ENCODE measurements around the gene TRIM33. TPM values are rescaled to one million over a fixed set of nuclear protein-coding genes. Genes with fewer than 3 reads are reported as not detected.

Gene TRIM33
- total RNA-seq, 3 donors from 2014 or later = 28.6 to 38.1 (median 35.5) TPM

DNA sequence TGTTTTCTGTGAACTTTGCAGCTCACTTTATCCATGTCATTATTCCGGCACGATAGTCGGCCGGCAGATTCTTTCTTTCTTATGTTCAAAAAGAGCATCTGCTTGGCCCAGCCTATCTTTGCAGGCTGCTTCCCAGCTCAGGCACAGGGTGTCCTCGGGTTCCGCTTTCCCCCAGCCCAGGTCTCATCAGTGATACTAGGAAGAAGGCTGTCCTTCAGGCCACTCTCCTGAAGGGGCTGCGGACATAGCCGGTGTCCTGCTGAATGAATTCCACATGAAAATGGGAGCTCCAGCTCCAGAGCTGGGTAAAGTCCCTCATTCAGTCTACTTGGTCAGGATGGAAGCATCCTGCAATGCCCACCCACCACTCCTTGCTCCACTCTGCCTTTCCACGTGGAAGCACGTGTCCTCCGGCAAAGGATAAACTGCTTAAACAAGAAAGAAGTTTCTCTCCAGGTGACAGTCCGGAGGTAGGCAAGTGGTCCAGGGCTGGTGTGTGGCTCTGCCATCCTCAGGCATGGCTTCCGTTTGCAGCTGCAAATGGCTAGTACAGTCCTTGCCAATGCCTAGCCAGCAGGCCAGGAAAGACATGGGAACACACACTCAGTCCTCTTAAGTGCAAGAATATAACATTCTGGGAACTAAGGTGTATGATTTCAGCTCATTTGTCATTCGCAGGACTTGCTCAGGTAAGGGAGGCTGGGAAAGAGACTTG lies 161.0 kb downstream of the TRIM33 start:
- Histone ChIP-seq H3K9me3 (no peaks in the 10 kb centered on the region), H3K36me3 (ENCODE audit: low read depth) (no peaks in the 10 kb centered on the region), H3K4me1 (ENCODE audit: low read depth) (peaks cover 9% of the 10 kb centered on the region), H3K4me3 (no peak overlapping the region)
- ATAC-seq = no peak
- intact Hi-C loops (cut with DNase I, micrococcal nuclease) = no loop called here
- DNase-seq = no peak
- TF ChIP-seq, protein P1, sequence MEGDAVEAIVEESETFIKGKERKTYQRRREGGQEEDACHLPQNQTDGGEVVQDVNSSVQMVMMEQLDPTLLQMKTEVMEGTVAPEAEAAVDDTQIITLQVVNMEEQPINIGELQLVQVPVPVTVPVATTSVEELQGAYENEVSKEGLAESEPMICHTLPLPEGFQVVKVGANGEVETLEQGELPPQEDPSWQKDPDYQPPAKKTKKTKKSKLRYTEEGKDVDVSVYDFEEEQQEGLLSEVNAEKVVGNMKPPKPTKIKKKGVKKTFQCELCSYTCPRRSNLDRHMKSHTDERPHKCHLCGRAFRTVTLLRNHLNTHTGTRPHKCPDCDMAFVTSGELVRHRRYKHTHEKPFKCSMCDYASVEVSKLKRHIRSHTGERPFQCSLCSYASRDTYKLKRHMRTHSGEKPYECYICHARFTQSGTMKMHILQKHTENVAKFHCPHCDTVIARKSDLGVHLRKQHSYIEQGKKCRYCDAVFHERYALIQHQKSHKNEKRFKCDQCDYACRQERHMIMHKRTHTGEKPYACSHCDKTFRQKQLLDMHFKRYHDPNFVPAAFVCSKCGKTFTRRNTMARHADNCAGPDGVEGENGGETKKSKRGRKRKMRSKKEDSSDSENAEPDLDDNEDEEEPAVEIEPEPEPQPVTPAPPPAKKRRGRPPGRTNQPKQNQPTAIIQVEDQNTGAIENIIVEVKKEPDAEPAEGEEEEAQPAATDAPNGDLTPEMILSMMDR (IDR thresholded peaks at IDR 0.05) = no peak

DNA sequence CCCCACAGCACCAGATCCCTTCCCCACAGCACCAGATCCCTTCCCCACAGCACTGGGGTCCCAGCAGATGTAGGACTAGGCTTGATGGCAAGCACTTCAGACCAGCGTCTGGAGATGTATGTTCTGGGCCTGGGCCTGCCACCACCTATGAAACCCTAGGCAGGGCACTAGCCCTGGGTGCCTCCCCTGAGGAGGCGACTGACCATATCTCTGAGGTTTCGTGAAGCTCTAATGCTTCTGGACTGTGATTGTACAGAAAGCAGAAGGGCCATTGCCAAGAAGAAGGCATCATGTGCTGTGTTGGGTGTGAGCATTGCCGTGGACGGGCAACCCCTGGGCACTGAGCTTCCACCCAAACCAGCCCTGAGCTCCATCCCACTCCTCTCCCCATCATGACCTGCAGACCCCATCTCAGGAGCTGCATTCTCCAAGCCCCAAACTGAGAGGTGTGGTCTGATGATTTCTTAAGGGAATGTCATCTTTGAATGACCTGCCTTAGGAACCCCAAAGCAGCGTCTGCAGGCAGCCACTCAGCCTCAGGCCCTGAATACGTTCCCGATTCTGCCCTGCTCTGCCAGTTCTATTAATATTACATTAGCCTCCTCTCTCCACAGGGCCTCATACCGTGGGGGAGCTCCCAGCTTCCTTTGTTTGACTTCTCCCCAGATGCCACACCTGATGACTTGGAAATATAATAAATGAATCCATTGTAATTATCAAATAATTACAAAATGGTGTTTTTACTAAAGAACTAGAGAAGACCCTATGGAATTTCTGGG lies 163.4 kb downstream of the TRIM33 start:
- TF ChIP-seq, protein P1 (IDR thresholded peaks at IDR 0.05) = no peak
- DNase-seq (no peak), ATAC-seq (no peak)
- no peaks in the 10 kb centered on the region for H3K36me3 ChIP-seq (ENCODE audit: low read depth)
- no peaks in the 10 kb centered on the region for H3K9me3 ChIP-seq
- intact Hi-C loops (cut with DNase I, micrococcal nuclease) = no loop called here
- peaks cover 9% of the 10 kb centered on the region for H3K4me1 ChIP-seq (ENCODE audit: low read depth)
- H3K4me3 ChIP-seq = no peak overlapping the region

DNA sequence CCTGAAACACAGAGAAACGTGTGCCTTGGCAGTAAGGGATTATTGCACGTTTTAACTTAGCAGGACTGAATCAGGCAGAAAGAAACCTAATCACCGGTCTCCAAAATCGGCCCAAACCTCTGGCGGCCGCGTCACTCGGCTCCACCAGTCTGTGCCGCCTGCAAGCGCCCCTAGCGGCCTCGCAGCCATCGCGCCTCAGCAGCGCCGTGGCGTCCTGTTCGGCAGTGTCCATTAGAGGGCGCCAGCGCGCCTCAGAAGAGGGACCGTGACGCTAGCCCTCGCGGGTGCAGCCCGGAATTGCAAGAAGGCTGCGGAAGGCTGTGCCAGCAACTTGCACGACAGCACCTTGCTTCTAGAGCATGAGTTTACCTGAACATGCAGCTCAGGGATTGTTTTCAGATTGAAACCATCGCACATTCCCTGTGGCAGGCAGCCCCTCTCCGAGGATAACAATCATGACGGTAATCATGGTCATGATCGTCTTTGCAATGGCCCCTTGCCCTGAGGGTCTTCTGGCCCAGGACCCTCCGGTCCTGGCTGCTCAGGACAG lies 164.4 kb downstream of the TRIM33 start:
- no peaks in the 10 kb centered on the region for H3K36me3 ChIP-seq (ENCODE audit: low read depth)
- no peak overlapping the region for H3K4me3 ChIP-seq
- H3K9me3 ChIP-seq = no peaks in the 10 kb centered on the region
- DNase-seq (peak; percentile 96 to 99 (median 97)), ATAC-seq (peak; percentile 100)
- intact Hi-C loops (cut with DNase I, micrococcal nuclease) = no loop called here
- peaks cover 9% of the 10 kb centered on the region for H3K4me1 ChIP-seq (ENCODE audit: low read depth)
- TF ChIP-seq, protein P1 (IDR thresholded peaks at IDR 0.05) = peak; percentile 100

DNA sequence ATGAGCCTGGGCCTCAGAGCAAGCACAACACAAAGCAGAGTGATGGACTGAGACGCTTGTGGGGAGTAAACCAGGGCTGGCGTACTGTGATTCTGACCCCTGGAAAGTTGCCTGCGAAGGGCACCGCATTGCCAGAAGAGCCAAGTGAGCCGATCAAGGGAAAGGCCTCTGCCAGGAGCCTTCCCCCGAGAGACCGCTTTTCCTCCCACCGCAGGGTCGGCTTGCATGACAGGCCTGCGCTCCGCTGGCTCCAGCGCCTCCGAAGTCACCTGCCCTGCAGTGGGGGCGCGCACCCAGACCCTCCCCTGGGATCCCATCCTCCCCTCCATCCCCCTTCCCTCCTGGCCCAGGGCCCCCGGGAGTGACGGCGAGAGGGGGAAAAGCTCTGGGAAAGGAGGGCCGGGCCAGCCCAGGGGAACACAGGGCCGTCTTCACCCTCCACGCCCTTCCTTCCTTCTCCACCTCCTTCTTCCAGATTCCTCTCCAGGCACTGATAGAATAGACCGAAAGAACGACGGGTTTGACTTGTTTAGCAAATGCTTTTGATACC lies 165.0 kb downstream of the TRIM33 start:
- TF ChIP-seq, protein P1 (IDR thresholded peaks at IDR 0.05) = no peak
- DNase-seq = peak; percentile 20 to 51 (median 51)
- no peaks in the 10 kb centered on the region for H3K9me3 ChIP-seq
- peaks cover 9% of the 10 kb centered on the region for H3K4me1 ChIP-seq (ENCODE audit: low read depth)
- intact Hi-C loops (cut with DNase I, micrococcal nuclease) = no loop called here
- H3K36me3 ChIP-seq (ENCODE audit: low read depth) = no peaks in the 10 kb centered on the region
- no peak overlapping the region for H3K4me3 ChIP-seq
- ATAC-seq = peak; percentile 58

DNA sequence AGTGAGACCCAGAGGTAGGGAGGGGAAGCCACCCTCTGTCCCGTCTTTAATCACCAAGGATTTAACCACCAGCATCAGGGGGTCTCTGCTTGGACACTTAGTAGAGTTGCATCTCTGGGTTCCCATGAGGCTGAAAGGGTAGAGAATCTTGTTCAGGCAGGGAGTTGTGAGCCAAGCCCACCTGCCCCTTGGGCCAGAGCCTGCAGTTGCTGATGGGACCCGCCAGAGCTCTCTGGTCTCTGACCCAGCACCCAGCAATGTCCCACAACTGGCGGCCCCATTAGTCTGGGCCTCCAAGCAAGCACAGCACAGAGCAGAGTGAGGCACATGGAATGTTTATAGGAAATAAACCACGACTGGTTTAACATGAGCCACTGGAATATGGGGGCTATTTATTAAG lies 166.3 kb downstream of the TRIM33 start:
- TF ChIP-seq, protein P1 (IDR thresholded peaks at IDR 0.05) = no peak
- no peak for ATAC-seq
- no peak overlapping the region for H3K4me3 ChIP-seq
- no peaks in the 10 kb centered on the region for H3K36me3 ChIP-seq (ENCODE audit: low read depth)
- H3K9me3 ChIP-seq = no peaks in the 10 kb centered on the region
- intact Hi-C loops (cut with DNase I, micrococcal nuclease) = no loop called here
- no peak for DNase-seq
- peaks cover 9% of the 10 kb centered on the region for H3K4me1 ChIP-seq (ENCODE audit: low read depth)

Other genes with a start within 250 kb of the TRIM33 start
- gene BCAS2, start 70.4 kb upstream of the TRIM33 start, total RNA-seq = 10 to 100 TPM; 27.0 to 35.9 (median 31.2) TPM
- gene DENND2C, start 158.8 kb upstream of the TRIM33 start, total RNA-seq = 1 to 10 TPM in 1 of 3 donors, under 1 TPM in 2; 0.80 to 1.6 (median 0.87) TPM
- 1 to 10 TPM in 1 of 3 donors, under 1 TPM in 2; 0.44 to 2.0 (median 0.63) TPM for gene AMPD1, start 184.3 kb upstream of the TRIM33 start, total RNA-seq
- 10 to 100 TPM; 25.3 to 51.1 (median 40.8) TPM for gene NRAS, start 205.6 kb upstream of the TRIM33 start, total RNA-seq
- 100 to 1,000 TPM; 429 to 934 (median 439) TPM for gene CSDE1, start 246.8 kb upstream of the TRIM33 start, total RNA-seq